GM18508 (cell line): ENCODE measurements around the gene PLOD3.

Experiments
- ATAC-seq: cut with Tn5 transposase; IDR thresholded peaks from one replicate; pipeline ENCODE4 v1.9.1; 2021; ENCODE audit warnings: moderate number of reproducible peaks; ENCODE audit not compliant: insufficient read depth, unreplicated experiment

Gene PLOD3

DNA sequence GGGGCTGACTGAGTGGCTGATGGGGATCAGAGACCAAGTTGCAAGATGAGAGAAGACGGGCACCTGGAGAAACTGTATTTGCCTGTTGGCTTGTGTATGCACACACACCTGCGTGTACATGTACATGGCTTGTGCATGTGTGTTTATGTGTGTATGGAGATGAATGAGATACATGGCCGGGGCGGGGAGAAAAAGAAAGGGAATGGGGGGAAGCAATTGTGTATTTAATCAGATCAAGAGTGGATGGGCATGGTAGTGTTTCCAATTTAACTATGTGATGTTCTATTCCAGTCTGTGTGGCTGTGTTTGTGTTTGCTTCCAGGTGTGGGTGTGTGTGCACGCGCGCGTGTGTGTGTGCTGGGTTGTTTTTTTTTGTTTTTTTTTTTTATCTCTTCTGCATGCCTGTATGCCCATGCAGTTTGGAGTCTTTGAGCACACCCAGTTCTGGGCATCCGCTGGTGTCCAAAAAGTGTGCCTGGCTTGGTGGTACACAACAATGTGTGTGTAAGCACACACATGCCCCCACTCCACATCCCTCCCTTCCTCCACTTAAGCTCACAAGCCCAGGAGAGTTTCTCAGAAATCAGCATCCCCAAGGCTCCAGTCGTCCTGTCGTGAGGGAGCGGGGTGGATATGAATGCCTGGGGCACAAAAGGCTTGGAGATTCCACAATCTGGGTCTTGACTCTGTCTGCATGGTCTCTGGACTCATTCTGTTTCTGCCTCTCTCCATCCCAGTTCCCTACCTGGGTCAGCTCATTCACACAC, 49.6 kb downstream of the PLOD3 start:
- ATAC-seq = no peak

DNA sequence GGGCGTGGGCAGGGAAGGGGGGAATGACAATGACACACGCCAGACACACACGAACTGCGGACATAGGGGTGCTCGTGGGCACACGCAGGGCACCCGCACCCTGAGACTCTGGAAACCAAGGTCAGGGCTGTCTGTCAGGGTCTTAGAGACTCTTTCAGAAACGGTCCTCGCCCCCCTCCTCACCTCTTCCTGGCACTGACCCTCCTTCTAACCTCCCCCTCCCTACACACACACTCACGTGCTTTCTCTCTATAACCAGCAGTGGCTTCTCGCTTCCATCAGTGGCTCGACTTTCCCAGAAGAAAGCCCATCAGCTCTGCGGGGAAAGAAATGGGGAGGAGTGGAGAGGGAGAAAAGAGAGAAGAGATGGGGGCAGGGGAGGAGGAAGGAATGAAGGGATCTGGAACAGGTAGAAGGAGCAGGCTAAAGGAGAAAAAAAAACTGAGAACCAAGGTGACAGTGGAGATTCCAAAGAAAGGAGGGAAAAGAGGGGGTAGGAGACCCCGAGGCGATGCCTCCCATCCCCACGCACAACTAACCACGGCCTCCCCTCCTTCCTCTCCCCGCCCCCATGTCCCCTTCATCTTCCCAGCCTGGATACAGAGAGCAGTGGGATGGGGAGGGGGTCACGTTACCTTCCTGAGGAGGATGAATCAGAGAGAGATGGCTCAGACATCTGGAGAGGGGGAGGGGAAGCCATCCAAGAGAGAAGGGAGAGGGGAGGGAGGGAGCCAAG, 50.3 kb downstream of the PLOD3 start:
- no peak for ATAC-seq

DNA sequence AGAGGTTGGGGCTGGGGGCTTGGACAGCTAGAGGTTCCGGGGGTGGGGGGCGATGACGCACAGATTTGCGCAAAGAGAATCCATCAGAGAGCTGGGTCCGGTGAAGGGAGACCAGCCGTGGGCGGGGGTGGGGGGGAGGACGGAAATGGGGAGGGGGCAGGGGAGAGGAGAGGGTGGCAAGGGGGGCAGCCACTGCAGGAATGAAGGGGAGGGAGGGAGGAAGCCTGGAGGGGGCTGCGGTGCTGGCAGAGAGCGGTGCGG, 50.8 kb downstream of the PLOD3 start:
- no peak for ATAC-seq

DNA sequence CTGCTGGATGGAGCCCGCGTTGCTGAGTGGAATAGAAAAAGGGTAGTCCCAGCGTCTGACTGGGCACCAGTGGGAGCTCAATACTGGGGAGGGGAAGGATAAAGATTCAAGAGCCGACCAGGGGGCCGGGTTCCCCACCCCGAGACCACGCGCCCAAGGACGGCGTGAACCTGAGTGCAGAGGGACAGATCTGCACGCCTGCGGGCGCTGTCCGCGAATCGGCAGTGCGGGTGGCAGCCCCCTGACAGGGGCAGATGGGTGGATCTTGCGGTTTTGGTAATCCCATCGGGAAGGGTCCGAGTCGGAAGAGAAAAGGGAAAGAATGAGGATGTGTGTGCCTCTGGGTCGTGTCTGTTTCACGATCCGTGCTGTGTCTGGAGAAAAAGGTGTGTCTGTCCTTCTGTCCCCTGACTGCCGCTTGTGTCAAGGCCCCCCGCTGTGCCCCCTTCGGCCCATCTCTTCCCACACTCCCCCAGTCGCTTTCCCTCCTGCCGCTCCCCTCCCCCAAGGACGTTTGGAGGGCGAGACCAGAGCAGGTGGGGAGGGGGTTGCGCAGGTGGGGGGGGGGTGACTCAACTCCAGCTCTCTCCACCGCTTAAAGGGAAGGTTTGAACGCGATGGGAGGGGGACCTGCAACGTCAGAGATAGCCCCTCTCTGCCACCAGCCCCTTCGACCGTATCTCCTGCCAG, 51.3 kb downstream of the PLOD3 start:
- ATAC-seq = no peak

DNA sequence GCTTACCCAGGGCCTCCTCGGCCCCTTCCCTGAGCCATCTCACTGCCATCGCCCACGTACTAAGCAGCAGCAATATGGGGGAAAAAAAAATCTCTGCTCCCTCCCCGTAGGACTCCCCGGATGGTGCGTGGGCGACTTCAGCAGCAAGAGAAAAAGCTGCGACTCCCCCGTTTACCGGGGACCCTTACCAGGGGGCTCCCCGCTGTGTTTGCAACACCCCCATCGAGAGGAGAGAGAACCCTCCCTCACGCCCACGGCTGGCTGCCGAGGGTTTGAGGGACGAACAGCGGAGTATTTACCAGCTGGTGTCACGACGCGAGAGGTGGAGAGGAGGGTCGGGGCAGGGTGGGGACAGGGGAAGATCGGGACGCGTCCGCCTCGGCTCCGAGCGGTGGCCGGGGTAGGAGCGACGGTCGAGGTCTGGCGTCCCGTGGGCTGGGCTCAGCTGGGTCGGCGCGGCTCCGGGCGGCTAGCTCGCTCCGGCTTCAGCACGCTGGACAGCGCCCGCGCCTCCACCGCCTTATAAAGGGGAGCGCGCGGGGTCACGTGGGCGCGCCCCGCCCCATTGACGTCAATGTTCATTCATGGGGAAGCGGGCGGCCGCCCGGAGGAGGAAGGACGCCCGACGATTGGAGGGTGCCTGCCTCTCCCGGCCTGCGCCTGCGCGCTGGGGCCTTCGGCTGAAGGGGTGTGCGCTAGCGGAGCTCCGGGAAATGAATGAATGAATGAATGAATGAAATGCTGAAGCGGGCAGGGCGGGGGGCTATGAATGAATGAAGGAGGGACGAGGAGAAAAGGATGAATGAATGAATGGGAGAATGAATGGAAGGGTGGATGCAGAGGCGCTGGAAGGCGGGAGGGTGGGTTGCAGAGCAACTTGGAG, 52.1 kb downstream of the PLOD3 start, which contains the start of gene VGF:
Gene VGF (minus strand): TSS at position 495 of the 883 bp plus-strand sequence. CDS start 726 bp downstream, outside the sequence.
- ATAC-seq = no peak

DNA sequence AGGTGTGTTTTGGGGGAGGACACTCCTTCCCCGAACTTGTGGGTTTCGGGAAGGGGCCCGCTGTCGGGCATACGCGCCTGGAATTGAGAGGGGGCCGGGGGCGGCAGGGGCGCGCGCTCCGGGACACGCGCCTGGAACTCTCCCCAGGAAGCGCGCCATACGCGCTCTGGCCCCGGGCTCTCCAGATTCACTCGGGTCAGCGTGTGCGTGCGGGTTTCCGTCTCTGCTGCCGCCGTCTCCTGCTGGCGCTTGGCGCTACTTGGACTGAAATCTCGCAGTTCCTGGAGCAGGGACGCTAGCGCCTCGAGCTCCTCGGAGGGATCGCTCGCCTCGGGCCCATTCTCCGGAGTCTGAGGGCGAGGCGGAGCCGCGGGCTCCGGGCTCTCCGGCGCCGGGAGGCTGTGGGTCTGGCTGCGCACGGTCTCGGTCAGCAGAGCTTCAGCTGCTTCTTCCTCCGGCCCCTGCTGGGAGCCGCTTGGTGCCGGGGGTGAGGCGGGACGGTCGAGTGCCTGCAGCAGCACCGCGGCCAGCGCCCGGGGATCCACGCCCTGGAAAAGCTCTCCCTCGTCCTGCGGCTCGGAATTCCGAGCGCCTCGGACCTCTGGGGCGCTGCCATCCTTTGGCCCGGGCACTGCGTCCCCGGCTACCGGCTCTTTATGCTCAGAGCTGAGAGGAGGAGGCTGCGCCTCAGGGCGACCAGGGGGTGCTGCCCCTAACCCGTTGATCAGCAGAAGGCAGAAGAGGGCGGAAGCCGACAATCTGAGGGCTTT, 53.1 kb downstream of the PLOD3 start:
- ATAC-seq = no peak

DNA sequence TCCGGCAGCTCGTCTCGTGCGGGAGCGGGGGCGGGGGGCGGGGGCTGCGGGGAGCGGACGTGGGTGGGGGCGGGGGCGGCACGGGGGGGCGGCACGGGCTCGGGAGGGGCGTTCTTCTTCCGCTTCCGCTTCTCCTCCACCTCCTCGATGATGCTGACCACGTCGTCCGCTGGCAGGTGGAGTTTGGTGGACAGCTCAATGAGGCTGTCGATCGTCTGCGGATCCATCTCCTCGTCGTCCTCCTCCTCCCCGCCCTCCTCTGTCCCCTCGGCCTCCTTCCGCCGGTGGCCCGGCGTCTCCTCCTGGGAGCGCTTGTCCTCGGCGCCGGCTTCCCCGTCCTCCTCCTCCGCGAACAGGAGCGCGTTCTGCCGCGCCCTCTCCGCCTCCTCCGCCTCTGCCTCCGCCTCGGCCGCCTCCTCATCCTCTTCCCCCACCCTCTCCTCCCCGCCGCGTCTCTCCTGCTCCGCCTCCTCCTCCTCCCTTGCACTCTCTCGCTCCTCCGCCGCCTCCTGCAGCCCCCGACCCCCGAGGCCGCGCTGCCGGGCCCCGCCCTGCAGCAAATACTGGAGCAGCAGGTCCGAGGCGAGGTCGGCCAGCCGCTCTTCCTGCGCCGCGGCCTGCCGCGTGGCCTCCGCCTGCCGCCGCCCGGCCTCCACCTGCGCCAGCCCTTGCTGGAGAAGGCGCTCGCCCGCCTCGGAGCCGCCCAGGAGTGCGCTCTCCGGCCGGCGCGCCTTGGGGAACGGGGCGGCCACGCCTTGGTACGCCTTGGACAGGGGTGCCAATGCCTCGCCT, 53.9 kb downstream of the PLOD3 start:
- ATAC-seq = no peak

DNA sequence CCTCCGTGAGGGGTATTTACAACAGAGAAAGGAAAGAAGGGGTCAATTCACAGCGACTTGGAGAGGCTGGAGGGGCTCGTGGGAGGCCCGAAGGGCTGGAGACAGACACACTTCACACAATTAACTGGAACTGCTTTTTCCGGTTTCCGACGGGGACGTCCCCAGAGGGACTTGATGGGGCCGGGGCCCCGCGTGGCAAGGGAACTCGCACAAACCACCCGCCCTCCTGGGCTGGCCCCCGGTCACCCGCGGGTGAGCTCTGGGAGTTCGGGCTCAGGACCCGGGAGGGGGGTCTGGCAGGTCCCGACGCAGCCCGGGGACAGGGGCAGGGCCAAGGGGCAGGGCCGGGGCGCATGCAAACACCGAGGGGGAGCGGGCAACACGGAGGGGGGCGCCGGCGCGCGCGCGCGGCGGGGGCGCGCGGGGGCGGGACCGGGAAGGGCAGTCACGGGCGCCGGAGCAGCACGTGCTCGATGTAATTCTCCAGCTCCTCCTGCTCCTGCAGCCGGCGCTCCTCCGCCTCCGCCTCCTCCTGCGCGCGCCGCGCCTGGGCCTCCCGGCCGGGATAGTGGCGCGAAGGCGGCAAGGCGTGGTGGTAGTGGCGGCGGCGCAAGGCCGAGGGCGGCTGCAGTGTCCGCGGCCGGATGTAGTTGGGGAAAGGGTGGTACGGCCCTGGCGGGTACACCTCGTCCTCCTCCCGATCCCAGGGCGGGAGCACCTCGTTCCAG, 54.7 kb downstream of the PLOD3 start:
- ATAC-seq = no peak

DNA sequence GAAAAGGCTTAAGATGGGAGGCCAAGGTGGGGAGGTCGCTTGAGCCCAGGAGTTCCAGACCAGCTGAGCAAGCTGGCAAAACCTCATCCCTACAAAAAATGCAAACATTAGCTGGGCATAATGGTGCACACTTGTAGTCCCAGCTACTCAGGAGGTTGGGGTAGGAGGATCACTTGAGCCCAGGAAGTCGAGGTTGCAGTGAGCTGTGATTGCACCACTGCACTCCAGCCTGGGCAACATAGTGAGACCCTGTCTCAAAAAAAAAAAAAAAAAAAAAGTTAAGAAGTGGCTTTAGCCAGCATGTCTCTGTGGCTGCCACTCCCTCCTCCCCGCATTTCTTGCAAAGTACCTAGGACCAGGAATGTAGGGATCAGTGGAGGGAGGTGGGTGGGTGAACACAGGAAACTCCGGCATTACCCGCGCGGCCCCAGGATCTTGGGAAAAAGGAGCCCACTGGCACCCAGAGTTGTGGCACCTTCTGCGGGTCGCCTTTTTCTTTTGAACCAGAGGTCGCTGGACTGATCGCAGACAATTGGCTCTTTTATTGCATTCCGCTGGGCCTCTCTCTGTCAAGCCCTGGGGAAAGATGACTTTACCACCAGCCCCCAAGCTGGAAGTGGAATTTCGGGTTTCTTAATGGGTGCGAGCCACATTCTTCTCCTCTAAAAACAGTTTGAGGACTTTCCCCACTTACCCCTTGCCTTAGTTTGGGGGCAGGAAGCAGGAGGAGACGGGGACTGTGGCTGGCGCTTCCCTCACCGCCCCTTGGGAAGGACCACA, 55.5 kb downstream of the PLOD3 start:
- no peak for ATAC-seq

DNA sequence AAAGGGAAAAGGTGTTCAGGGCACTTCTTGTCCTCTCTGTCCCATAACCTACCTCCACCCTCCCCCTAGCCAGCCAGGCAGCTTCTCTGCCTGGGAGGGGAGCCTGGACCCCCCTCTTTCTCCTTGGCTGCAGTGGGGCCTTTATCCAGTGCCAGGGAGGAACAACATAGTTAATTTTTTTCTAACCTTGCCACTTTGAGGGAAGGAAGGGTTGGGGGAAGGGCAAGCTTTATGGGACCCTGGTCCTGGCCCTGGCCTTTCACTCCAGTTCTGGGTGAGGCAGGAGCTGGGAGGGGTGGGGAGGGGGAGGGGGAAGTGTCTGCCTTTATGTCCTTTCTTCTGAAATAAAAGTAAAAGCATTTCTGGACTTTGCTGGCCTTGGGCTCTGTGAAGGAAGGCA, 56.5 kb downstream of the PLOD3 start:
- ATAC-seq = no peak

DNA sequence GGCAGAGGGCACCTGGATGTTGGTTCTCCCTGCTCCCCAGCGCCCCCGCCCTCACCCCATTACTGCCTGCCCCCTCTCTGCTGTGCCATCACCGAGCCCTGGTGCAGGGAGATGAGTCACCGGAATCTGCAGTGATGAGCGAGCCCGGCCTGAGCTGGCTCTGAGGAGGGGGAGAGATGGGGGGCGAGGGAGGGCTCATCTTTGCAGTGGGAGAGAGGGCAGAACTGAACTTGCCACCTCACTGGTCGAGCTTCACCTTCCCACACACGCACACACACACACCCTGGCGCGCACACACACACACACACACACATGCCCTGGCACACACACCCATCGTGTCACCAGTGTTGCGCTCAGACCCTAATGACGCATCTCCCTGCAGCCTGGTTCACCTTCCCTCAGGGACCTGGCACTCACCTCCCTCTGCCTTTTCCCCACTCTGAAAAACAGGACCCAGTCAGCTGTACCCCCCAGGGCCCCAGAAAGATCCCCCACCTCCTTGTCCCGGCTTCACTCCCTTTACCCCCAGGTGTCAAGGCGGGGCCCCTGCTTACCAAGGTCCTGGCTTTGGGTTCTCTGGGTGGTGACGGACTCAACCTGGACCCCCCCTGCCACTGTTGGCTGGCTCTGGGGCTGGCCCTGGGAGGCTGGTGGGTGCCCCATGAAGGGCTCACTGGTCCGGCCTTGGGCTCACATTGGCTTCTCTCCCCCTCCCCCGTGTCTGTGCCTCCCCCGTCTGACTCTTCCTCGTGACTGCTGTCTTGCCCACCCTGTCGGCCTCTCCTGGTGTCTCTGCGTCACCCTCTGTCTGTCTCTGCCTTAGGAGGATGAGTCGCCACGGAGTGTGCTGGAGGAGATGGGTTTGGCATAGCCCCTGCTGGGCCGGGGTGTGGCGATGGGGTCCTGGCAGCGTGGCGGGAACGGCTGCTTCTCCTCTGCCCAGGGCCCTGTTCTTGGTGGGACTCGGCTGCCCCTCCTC, 57.4 kb downstream of the PLOD3 start:
- no peak for ATAC-seq

DNA sequence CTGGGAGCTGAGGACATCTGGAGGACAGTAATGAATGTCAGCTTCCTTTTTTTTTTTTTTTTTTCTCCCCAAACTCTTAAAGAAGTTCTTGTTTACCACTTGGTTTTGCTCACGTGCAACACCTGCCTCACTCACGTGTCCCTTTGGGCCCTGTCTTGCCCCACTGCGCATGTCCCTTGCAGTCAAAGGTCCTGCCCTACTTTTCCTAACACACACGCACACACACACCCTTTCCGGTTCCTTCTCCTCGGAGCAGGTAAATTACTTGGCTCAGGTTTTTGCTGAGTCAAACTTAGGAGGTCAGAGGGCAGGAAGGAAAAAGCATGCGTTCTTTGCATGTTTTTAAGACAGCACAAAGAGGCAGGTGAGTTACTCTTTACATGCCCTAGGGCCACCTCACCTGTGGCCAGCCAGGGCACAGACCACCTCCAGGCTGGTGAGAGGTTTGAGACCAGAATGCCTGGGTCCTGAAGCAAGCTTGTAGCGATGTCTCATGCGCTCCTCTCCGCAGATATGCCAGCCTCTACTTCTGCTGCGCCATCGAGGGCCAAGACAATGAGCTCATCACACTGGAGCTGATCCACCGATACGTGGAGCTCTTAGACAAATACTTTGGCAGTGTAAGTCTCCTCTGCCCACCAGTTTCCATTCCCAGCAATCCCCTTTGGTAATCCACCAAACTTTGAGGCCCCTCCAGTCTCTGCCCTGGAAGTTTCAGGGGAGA, 60.4 kb downstream of the PLOD3 start:
- ATAC-seq = no peak

DNA sequence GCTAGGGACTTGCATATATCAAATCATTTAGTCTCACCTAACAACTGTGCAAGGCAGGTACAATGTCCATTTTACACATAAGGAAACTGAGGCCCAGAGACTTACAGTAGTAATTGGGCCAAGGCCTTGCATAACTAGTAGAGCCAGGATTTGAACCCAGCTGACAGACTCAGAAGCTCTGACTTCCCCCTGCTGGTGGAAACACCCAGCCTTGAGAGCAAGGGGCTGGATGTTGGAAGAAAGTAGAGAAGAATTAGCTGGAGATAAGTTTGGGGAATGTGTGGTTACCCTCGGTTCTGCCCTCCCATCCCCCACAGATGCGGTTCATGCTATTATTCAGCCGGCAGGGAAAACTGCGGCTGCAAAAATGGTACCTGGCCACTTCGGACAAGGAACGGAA, 61.1 kb downstream of the PLOD3 start:
- no peak for ATAC-seq
